Osteoblast (primary cell): ENCODE measurements around the gene MAMDC2. TPM values are rescaled to one million over a fixed set of nuclear protein-coding genes. Genes with fewer than 3 reads are reported as not detected.

ENCODE experiments used
- DNase-seq: peaks from one replicate; pipeline ENCODE4 v3.0.0; 2011; ENCODE audit warnings: low spot score, mixed read lengths; ENCODE audit not compliant: insufficient read length; ENCODE audit errors: missing footprints
- H2AFZ ChIP-seq: 2 replicates; pipeline ENCODE4 v1.6.0; 2011; ENCODE audit warnings: mild to moderate bottlenecking, low read length
- H3K27ac ChIP-seq: 2 replicates; pipeline ENCODE4 v1.5.1; 2011; ENCODE audit warnings: mild to moderate bottlenecking, low read depth, low read length, moderate library complexity
- H3K27me3 ChIP-seq: 2 replicates; pipeline ENCODE4 v1.6.0; 2012; ENCODE audit warnings: mild to moderate bottlenecking, control low read depth, inconsistent platforms, low read length, moderate library complexity; ENCODE audit not compliant: insufficient read depth
- H3K36me3 ChIP-seq: 2 replicates; pipeline ENCODE4 v1.5.1; 2011; ENCODE audit warnings: mild to moderate bottlenecking, low read length, control low read depth, moderate library complexity; ENCODE audit not compliant: insufficient read depth
- H3K4me1 ChIP-seq: 2 replicates; pipeline ENCODE4 v1.5.1; 2011; ENCODE audit warnings: mild to moderate bottlenecking, low read length, control low read depth, moderate library complexity; ENCODE audit not compliant: insufficient read depth
- H3K4me2 ChIP-seq: 2 replicates; pipeline ENCODE4 v1.6.0; 2011; ENCODE audit warnings: mild to moderate bottlenecking, low read length; ENCODE audit not compliant: insufficient read depth
- H3K4me3 ChIP-seq: fragments of 200-600 bp; sonication (generic); 3 replicates; pipeline ENCODE4 v1.5.1; 2012; ENCODE audit warnings: mild to moderate bottlenecking, low read length, inconsistent platforms; ENCODE audit not compliant: insufficient read depth
- H3K79me2 ChIP-seq: 2 replicates; pipeline ENCODE4 v1.6.0; 2012; ENCODE audit warnings: mild to moderate bottlenecking, low read length, control low read depth, inconsistent platforms; ENCODE audit not compliant: insufficient read depth
- H3K9me3 ChIP-seq: 2 replicates; pipeline ENCODE4 v1.5.1; 2011; ENCODE audit warnings: low read depth, low read length, control low read depth
- H4K20me1 ChIP-seq: 2 replicates; pipeline ENCODE4 v1.6.0; 2012; ENCODE audit warnings: mild to moderate bottlenecking, low read length, control low read depth; ENCODE audit not compliant: insufficient read depth
- total RNA-seq: library from RNA; depleted of rRNA; stranded (reverse); fragments of >200 nt; gene quantifications from 2 replicates; pipeline ENCODE4 v1.2.3, GENCODE V29; 2012
- TF ChIP-seq, protein P1 (sequence below): IDR thresholded peaks from 2 replicates; pipeline ENCODE4 v1.5.1; 2011; ENCODE audit warnings: mild to moderate bottlenecking, low read depth, low read length, moderate library complexity; ENCODE audit errors: extremely low read depth

Gene MAMDC2
- total RNA-seq, 1 donor: 1.4 TPM

DNA sequence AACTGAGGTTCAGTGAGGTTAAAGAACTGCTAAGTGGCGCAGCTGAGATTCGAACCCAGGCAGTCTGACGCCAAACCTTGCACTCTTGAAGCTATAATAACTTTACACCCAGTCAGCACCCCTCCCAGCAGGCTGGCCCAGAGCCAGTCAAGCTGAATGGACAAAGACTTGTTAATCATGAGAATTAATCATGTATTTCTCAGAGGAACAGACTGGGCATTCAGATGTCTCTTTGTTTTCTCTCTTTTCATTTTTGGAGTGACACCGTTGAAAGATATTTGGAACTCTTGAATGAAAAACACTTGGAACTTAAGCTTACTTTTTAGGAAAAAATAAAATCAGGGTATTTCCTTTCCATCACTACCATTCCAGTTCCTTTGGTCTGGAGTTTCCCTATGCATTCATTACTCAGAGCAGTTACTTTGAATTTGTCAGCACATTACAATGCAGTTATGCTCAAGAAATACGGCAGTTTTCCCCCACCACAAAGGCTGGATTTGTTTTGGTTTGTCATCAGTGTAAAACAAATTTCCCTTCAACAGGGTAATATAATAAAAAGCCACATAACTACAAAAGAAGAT, 22.6 kb upstream of the MAMDC2 start:
- Histone ChIP-seq H3K4me1 (peaks cover 13% of the 10 kb centered on the region), H4K20me1 (no peaks in the 10 kb centered on the region), H3K36me3 (no peaks in the 10 kb centered on the region), H3K27me3 (no peaks in the 10 kb centered on the region), H3K9me3 (no peaks in the 10 kb centered on the region), H3K79me2 (no peaks in the 10 kb centered on the region), H3K4me3 (no peak overlapping the region), H3K27ac (peak overlapping the region; percentile 66), H2AFZ (no peak overlapping the region), H3K4me2 (peak overlapping the region; percentile 25)
- TF ChIP-seq, protein P1, sequence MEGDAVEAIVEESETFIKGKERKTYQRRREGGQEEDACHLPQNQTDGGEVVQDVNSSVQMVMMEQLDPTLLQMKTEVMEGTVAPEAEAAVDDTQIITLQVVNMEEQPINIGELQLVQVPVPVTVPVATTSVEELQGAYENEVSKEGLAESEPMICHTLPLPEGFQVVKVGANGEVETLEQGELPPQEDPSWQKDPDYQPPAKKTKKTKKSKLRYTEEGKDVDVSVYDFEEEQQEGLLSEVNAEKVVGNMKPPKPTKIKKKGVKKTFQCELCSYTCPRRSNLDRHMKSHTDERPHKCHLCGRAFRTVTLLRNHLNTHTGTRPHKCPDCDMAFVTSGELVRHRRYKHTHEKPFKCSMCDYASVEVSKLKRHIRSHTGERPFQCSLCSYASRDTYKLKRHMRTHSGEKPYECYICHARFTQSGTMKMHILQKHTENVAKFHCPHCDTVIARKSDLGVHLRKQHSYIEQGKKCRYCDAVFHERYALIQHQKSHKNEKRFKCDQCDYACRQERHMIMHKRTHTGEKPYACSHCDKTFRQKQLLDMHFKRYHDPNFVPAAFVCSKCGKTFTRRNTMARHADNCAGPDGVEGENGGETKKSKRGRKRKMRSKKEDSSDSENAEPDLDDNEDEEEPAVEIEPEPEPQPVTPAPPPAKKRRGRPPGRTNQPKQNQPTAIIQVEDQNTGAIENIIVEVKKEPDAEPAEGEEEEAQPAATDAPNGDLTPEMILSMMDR: no peak
- DNase-seq: peak; percentile 76

GRCh38 chr9:70028287-70028686, 15.4 kb upstream of the MAMDC2 start:
- H3K79me2 ChIP-seq: no peaks in the 10 kb centered on the region
- no peaks in the 10 kb centered on the region for H4K20me1 ChIP-seq
- TF ChIP-seq, protein P1: no peak
- no peaks in the 10 kb centered on the region for H3K9me3 ChIP-seq
- H3K27me3 ChIP-seq: no peaks in the 10 kb centered on the region
- no peak overlapping the region for H3K27ac ChIP-seq
- H3K4me1 ChIP-seq: peaks cover 11% of the 10 kb centered on the region
- H2AFZ ChIP-seq: no peak overlapping the region
- H3K4me2 ChIP-seq: no peak overlapping the region
- H3K36me3 ChIP-seq: no peaks in the 10 kb centered on the region
- peak; percentile 17 for DNase-seq
- H3K4me3 ChIP-seq: no peak overlapping the region

- Histone ChIP-seq H3K4me2 (no peak overlapping the region), H4K20me1 (no peaks in the 10 kb centered on the region), H3K9me3 (no peaks in the 10 kb centered on the region), H3K27ac (no peak overlapping the region), H3K79me2 (no peaks in the 10 kb centered on the region), H2AFZ (no peak overlapping the region), H3K4me3 (no peak overlapping the region), H3K36me3 (no peaks in the 10 kb centered on the region), H3K27me3 (no peaks in the 10 kb centered on the region), H3K4me1 (peaks cover 20% of the 10 kb centered on the region)
- no peak for DNase-seq
- TF ChIP-seq, protein P1: no peak
Observed at GRCh38 chr9:70030156-70030555, 13.5 kb upstream of the MAMDC2 start.

GRCh38 chr9:70031141-70031545, 12.5 kb upstream of the MAMDC2 start:
- peak; percentile 25 for DNase-seq

More at GRCh38 chr9:70031141-70031545, 12.5 kb upstream of the MAMDC2 start:
- no peaks in the 10 kb centered on the region for H4K20me1 ChIP-seq
- no peaks in the 10 kb centered on the region for H3K27me3 ChIP-seq
- no peaks in the 10 kb centered on the region for H3K36me3 ChIP-seq
- TF ChIP-seq, protein P1: no peak
- H3K79me2 ChIP-seq: no peaks in the 10 kb centered on the region
- no peak overlapping the region for H3K27ac ChIP-seq
- no peaks in the 10 kb centered on the region for H3K9me3 ChIP-seq
- H3K4me1 ChIP-seq: peaks cover 20% of the 10 kb centered on the region
- H2AFZ ChIP-seq: no peak overlapping the region
- no peak overlapping the region for H3K4me3 ChIP-seq
- no peak overlapping the region for H3K4me2 ChIP-seq
